ENCODE results near the gene HPCAL1. TPM values are rescaled to one million over a fixed set of nuclear protein-coding genes. Genes with fewer than 3 reads are reported as not detected.

The HPCAL1 gene
- total and polyA plus RNA-seq, 11 donors, result 18.9 to 63.2 (median 40.5) TPM

GRCh38 chr2:10368491-10369231 is 66.0 kb downstream of the HPCAL1 start:
- DNase-seq, result no peak
- H3K27me3 ChIP-seq, result no peaks in the 10 kb centered on the region
- H3K27ac ChIP-seq, result no peak overlapping the region
- no peaks in the 10 kb centered on the region for H3K9me3 ChIP-seq
- no peak overlapping the region for H3K4me3 ChIP-seq
- peaks cover 0 to 32% (median 7%) of the 10 kb centered on the region in 12 donors for H3K4me1 ChIP-seq
- TF ChIP-seq, protein P1, sequence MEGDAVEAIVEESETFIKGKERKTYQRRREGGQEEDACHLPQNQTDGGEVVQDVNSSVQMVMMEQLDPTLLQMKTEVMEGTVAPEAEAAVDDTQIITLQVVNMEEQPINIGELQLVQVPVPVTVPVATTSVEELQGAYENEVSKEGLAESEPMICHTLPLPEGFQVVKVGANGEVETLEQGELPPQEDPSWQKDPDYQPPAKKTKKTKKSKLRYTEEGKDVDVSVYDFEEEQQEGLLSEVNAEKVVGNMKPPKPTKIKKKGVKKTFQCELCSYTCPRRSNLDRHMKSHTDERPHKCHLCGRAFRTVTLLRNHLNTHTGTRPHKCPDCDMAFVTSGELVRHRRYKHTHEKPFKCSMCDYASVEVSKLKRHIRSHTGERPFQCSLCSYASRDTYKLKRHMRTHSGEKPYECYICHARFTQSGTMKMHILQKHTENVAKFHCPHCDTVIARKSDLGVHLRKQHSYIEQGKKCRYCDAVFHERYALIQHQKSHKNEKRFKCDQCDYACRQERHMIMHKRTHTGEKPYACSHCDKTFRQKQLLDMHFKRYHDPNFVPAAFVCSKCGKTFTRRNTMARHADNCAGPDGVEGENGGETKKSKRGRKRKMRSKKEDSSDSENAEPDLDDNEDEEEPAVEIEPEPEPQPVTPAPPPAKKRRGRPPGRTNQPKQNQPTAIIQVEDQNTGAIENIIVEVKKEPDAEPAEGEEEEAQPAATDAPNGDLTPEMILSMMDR (IDR thresholded peaks at IDR 0.05), result no peak
- no peak for TF ChIP-seq POLR2A (IDR thresholded peaks at IDR 0.05)
- 91 to 95% (median 92%) methylated on average over 22 to 24 of the region's 24 CpGs for WGBS, 4 donors
- intact Hi-C loops (cut with DNase I), result no loop called here
- peaks cover 0 to 7% (median 0%) of the 10 kb centered on the region in 9 donors for H3K36me3 ChIP-seq
- no peak for ATAC-seq

DNA sequence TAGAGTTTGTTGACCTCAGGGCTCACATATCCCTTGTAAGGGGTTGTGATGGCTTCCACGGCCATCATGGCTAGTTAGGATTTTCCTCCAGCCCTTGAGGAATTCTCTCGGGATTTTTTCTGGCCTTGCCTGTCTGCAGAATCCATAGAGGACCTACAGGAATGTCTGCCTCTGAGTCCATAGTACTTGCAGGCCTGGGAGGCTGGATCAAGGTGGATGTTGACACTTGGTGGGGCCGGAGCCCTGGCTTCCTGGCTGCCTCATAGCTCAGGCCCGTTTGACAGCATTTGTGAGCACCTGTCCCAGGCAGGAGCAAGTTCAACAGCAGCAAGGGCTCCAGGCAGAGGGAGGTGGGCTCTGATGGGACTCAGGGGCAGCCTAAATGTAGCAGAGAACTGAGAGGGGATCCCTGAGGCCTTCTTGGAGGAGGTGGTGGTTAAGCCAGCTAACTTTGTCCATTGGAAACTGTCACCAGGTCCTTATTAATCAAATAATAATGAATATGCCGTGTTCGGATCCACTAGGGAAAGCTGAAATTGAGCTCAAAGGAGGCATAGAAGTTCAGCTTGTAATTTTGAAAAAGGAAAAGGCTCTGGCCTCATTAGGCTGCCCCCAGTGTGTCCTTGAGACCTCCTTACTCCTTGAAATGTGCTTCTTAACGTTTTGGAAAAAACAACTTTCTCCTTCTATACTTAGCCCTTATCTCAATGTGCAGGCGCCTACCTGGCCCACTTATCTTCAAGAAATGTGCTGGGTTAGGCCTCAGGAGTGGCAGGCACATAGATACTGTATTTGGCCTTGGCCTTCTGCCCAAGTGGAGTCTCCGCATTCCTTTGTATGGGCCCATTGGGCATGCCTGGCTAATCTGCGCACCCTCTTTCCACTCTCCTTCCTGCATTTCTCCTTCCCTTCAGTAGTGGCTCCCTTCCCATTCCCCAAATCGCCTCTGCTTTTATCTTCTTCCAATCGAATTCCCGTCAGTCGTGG is 66.9 kb downstream of the HPCAL1 start:
- H3K4me3 ChIP-seq, result no peak overlapping the region
- TF ChIP-seq POLR2A (IDR thresholded peaks at IDR 0.05), result no peak
- TF ChIP-seq, protein P1 (IDR thresholded peaks at IDR 0.05), result no peak
- DNase-seq (no peak), ATAC-seq (peak in 1 of 4 donors; percentile 17)
- intact Hi-C loops (cut with DNase I), result no loop called here
- whole genome bisulfite sequencing, 4 donors, result 78 to 84% (median 81%) methylated on average over 14 of the region's 14 CpGs
- H3K36me3 ChIP-seq, result peaks cover 0 to 7% (median 0%) of the 10 kb centered on the region in 9 donors
- H3K27me3 ChIP-seq, result no peaks in the 10 kb centered on the region
- H3K9me3 ChIP-seq, result no peaks in the 10 kb centered on the region
- H3K27ac ChIP-seq, result no peak overlapping the region
- H3K4me1 ChIP-seq, result peaks cover 0 to 25% (median 4%) of the 10 kb centered on the region in 12 donors

GRCh38 chr2:10370390-10370789 is 67.7 kb downstream of the HPCAL1 start:
- ATAC-seq, result no peak
- H3K9me3 ChIP-seq, result no peaks in the 10 kb centered on the region
- peaks cover 0 to 7% (median 0%) of the 10 kb centered on the region in 9 donors for H3K36me3 ChIP-seq
- H3K27me3 ChIP-seq, result no peaks in the 10 kb centered on the region
- intact Hi-C loops (cut with DNase I), result no loop called here
- H3K27ac ChIP-seq, result no peak overlapping the region
- TF ChIP-seq POLR2A (IDR thresholded peaks at IDR 0.05), result no peak
- TF ChIP-seq, protein P1 (IDR thresholded peaks at IDR 0.05), result no peak
- no peak for DNase-seq
- no peak overlapping the region for H3K4me3 ChIP-seq
- peaks cover 0 to 25% (median 5%) of the 10 kb centered on the region in 12 donors for H3K4me1 ChIP-seq
- WGBS, 4 donors, result 86 to 100% (median 90%) methylated on average over 1 of the region's 1 CpG

- no peaks in the 10 kb centered on the region for H3K27me3 ChIP-seq
- WGBS, 4 donors, result 92 to 99% (median 96%) methylated on average over 2 to 6 of the region's 6 CpGs
- ATAC-seq (no peak), DNase-seq (peak in 1 of 5 donors; percentile 37)
- no peak overlapping the region for H3K4me3 ChIP-seq
- H3K36me3 ChIP-seq, result peaks cover 0 to 7% (median 0%) of the 10 kb centered on the region in 9 donors
- no peak overlapping the region for H3K27ac ChIP-seq
- intact Hi-C loops (cut with DNase I), result no loop called here
- no peaks in the 10 kb centered on the region for H3K9me3 ChIP-seq
- H3K4me1 ChIP-seq, result peaks cover 0 to 25% (median 6%) of the 10 kb centered on the region in 12 donors
- no peak for TF ChIP-seq POLR2A (IDR thresholded peaks at IDR 0.05)
- TF ChIP-seq, protein P1 (IDR thresholded peaks at IDR 0.05), result no peak
Observed at GRCh38 chr2:10370895-10371294, 68.2 kb downstream of the HPCAL1 start.
